SK-N-MC (cell line): ENCODE data around the gene IPMK.

Experiments
- EZH2 ChIP-seq: fragments of 200-600 bp; sonication (generic); IDR thresholded peaks from one replicate; pipeline ENCODE4 v1.6.1; 2017; ENCODE audit warnings: antibody characterized with exemption
- POLR2AphosphoS5 ChIP-seq: IDR thresholded peaks from 2 replicates; pipeline ENCODE4 v1.6.1; 2012; ENCODE audit warnings: mild to moderate bottlenecking, low read depth, low read length, borderline replicate concordance

DNA sequence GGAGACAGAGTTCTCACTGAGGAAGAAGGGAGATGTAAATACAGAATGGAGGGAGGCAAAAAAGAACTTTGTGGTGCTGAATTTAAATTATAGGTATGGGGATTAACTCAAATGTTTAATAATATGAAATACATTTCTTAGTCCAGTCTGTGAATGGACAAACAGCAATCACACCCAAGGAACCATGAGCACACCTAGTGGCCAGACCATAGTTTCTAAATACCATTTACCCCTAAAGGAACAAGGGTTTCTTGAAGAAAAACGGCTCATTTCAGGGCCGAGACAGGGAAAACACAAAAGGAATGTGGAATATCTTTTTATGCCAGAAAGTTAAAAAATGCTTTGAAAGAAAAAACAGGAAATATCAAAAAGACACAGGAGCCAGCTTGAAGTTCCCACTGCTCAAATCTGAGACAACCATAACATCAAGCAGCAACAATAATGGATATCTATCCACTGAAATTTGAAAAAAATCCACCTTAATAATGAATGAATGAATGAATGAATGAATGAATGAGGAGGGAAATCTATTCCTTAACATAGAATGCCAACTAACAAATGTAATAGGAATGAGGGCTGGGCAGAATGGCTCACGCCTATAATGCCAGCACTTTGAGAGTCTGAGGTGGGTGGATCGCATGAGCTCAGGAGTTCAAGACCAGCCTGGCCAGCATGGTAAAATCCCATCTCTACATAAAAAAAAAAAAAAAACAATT, 8.6 kb downstream of the IPMK start:
- TF ChIP-seq EZH2 (no peak), POLR2AphosphoS5 (no peak)
